ENCODE measurements around the gene CLDN24.

The CLDN24 gene

GRCh38 chr4:183272384-183272783 is 49.8 kb downstream of the CLDN24 start:
- DNase-seq, result no peak
